Stimulated activated CD8-positive, alpha-beta memory T cell treated with anti-CD3 and anti-CD28 coated beads, Interleukin-7, amount 100 ng/mL, for 4 hours (primary cell): ENCODE results near the gene ACSM5.
"Not testable (repeated sequence)": the region's sequence is repeated elsewhere in the genome, so short reads cannot be mapped to it uniquely, and the experiment has no call there.

Experiments
- DNase-seq, 2 donors: peaks; one replicate each; pipeline ENCODE4 v3.0.0-alpha.2; 2020; ENCODE audit warnings: low read depth in 2 of 2

Gene ACSM5

DNA sequence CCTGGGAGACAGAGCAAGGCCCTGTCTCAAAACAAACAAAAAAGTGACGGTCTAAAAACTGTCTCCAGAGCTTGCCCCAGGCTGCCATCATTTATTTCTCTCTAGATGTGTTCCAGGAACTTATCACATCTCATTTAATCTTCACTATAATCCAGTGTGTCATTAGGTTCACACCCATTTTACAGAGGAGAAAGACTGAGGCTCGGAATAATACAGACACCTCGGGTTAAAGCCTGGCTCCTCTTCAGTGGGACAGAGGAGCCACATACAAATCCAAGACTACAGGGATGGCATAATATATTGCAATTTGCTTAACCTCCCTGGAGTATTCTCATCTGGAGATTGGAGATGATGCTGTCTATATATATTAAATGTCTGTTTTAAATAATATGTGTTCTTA lies 10.7 kb upstream of the ACSM5 start:
- no peak for DNase-seq

DNA sequence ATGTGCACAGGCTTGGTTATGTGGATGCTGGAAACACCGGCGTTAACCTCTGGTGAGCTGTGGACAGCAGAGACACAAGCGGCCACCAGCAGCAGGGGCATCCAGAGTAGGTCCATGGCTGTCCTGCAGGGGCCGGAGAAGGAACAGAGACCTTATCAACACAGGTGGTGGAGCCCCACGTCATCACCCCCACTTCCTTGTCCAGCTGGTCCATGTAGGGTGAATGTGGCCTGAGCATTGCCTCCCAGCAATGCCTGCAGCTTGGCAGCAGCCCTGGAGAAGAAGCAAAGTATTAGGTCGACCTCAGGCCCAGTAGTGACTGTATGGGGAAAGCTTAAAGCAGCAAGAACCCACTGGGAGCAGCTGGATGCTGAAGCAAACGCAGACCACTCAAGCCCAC lies 10.1 kb upstream of the ACSM5 start:
- DNase-seq: no peak

DNA sequence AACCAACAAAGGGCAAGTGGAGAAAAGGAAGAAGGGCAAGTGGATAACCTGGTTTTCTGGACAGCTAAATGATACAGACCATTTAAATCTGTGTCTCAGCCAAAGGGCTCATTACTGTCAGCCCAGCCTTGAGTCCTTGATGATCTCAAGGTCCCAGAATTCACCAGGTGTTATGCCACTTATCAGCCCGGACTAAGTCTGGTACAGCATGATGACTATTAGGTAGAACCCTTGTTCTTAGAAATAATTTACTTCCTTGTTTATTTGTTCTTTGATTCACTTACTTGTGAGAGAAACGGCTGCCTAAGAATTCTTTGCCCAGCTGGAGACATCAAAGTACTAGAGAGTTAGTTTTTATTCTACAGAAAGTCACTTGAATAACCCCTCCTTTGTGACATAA lies 8.3 kb upstream of the ACSM5 start:
- DNase-seq: no peak

DNA sequence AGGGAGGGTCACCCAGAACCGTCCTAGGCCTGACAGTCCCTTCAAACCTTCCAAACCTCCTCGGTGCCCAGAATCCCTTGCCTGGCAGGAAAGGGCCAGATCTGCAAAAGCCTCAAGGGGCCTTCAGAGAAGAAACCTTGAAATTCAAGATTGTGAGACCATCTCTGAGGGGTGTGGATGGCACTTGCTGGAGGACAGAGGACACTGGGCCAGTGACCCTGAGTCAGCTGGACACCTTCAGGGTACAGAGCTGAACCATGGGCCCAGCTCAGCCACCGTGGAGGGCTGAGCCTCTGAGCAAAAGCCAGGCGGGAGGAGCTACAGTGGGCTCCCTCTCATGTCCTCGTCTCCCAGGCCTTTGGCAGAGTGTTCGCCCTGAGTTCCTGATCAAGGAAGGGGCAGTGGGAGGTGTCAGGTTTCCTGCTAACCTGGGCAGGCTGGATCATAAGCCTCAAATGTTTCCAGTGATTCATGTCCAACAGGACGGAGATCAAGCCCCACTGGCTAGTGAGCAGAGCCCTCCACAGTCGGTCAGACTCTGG lies 7.8 kb upstream of the ACSM5 start:
- no peak for DNase-seq

DNA sequence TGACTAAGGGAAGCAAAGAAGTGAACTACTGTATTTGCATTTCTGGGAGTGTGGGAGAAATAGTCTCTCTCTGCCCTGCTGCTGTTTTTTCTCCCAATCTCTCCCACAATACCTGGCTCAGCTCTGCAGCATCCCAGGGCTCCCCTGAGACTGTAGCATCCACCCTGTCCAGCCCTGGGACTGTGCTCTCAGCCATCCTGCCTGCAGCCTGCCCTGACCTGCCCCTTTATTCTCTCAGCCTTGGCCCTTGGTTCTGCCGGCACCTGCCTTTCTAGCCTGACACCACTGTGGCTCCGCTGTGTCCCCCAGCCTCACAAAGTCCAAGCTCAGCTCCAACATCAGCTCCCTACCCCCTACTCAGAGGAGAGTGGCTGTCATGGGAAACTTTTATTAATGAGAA lies 6.7 kb upstream of the ACSM5 start:
- DNase-seq: no peak

DNA sequence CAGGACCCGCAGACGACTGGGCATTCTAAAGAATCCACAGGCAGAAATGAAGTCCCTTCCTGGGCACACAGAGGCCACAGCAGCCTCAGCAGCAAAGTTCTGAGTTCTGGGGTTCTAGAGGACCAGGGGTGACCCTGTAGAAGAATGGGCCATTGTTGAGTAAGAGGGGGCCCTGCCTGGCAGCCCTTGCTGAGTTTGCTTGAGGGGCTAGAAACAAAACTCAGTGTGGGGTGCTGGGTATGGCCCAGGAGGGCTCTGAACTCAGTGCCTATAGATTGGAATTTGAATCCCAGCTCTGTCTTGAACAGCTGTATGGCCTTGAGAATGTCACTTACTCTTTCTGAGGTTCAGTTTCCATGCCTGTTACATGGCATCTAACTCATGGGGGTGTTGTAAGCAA lies 4.7 kb upstream of the ACSM5 start, which contains the start of gene PDILT:
TSS of gene PDILT (minus strand) at position 101 of the 400 bp plus-strand sequence. CDS start 5,437 bp downstream, outside the sequence.
- no peak for DNase-seq

DNA sequence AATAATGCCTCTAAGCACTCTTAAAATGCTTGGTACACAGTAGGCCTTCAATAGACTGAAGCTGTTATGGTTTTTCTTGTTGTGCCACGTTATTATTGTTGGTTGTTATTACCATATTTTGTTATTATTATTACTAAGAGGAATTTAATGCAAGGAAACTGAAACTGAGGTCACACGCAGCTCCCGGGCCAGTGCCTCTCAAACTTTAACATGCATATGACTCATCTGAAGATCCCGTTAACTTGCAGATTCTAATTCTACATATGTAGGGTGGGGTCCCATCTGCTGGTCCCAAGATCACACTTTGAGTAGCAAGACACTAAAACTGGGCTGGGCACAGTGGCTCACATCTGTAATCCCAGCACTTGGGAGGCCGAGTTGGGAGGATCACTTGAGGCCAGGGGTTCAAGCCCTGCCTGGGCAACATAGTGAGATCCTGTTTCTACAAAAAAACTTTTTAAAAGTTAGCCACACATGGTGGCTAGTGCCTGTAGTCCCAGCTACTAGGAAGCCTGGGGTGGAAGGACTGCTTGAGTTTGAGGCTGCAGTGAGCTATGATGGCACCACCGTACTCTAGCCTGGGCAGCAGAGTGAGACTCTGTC lies 888 bp downstream of the ACSM5 start:
- DNase-seq: no peak

DNA sequence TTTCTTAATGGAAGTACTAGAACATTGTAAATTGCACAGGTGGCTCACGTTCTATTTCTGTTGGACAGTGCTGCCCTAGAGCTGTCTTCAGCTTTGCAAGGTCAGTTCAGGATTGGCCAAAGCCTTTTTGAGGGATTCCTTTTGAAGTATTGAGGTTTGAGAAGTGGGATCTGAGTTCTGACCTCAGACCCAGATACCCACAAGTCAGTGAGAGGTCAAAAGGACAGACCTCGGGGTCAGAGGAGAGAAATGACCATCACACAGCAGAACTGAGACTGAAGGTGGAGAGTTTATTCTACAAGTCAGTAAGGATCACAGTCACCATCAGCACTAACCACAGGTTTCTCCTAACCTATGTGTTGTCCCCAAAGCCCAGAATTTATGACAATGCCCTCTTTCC lies 1.7 kb downstream of the ACSM5 start:
- DNase-seq: no peak

DNA sequence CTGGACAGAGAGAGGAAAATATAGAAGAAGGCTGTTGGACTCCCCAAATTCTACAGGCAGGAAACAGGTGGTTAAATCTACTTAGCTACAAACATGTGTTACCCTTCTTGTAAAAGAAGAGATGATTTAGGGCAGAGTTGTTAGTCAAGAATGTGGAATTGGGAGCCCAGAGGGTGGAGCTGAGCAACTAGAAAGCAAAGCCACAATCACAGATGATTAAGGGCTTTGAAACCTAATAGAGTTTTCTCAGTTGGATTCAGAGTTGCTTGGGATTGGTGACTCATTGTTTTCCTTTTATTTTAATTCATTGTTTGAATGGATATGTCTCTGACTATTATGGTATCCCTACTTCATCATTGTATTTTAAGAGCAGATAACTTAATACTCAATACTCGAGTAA lies 6.2 kb downstream of the ACSM5 start:
- DNase-seq: no peak

DNA sequence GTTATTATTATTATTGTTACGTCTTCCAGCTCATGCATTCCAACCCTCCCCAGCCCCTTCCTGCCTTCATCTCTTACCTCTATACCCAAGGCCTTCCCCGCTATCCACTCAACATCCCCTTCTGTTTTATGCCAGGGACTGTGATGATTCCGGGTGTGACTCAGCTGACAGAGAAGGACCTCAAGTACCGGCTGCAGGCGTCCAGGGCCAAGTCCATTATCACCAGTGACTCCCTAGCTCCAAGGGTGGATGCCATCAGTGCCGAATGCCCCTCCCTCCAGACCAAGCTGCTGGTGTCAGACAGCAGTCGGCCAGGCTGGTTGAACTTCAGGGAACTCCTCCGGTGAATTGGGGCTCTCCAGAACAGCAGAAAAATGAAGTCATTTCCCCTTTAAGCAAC lies 9.8 kb downstream of the ACSM5 start:
- DNase-seq: not testable (repeated sequence)

DNA sequence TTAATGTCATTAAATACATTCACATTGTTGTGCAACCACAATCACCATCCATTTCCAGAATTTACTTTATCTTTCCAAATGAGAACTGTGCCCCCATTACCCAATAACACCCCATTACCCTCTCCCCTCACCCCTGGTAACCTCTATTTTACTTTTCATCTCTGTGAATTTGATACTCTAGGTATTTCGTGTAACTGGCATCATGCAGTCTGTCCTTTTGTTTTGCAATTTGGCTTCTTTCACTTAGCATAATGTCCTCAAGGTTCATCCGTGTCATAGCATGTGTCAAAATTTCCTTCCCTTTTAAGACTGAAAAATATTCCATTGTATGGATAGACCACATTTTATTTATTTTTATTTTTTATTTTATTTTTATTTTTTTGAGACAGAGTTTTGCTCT lies 12.4 kb downstream of the ACSM5 start:
- not testable (repeated sequence) for DNase-seq

DNA sequence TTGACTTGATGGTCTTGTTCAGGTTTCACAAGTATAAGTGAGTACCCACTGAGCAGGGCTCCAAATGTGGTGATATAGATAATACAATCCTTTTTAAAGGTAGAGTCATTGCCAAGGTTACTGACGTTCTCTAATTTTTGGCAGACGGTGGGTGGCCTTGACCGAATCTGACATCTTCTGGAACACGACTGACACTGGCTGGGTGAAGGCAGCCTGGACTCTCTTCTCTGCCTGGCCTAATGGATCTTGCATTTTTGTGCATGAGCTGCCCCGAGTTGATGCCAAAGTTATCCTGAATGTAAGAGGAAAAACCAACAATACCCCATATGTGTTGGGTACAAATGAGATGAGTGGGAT lies 14.4 kb downstream of the ACSM5 start:
- not testable (repeated sequence) for DNase-seq

DNA sequence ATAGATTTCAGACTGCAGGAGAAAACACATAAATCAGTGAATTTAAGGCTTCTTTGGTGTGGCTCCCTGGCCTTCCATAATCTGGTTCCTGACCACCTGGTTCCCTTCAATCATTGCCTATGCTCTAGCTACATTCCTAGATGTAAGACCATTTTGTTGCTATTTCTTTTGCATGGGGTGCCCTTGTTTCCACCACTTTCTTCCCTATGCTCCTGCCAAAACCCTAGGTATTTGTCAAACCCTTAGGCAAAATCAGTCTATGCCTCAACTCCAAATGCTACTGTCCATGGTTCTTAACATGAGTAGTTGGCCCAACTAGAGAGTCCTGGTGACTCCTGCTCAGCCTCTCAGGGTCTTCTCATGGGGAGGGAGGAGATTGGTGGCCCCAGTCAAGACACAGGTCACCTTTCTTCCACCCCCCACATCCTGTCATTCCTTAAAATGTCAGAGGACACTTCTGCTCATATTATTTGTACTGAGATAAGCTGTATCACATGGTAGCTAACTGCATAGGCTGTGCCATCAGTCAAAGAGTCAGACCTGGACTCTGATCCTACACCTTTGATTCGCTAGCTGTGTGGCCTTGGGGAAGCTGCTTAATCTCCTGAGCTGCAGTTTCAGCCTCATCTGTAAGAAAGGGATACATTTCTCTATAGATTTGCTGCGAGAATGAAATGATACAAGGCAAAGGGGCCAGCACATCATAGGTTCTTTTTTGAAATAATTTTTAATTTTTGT lies 15.0 kb downstream of the ACSM5 start:
- no peak for DNase-seq

DNA sequence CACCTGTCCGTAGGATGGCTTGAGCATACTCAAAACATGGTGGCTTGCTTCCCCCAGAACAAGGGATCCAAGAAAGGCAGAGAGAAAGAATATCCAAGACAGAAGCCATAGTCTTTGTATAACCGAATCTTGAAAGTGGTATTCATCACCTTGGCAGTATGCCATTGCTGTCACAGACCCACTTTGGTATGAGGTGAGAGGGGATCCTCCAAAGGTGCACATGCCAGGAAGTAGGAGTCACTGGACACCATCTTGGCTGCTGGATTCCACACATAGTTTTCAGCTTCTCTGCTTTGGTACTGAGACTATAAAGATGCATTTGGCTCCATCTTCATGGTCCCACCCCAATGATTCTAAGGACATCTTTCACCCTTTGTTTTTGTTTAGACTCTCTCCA lies 18.1 kb downstream of the ACSM5 start:
- not testable (repeated sequence) for DNase-seq

DNA sequence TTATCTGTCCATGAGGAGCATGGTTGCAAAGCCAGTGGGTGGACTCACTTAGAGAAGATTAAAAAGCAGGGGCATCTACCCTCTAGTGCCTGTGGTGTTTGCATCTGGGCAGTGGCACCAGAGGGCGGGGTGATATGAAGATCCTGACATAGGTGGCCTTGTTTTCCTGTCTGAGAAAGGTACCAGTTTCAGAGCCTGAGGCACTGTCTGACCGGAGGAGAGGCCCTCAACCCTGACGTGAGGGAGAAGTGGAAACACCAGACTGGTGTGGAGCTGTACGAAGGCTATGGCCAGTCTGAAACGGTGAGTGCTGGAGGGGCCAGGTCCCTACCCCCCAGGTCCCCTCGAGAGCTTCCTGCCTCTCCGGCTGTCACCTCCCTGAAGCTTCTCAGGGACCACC lies 20.2 kb downstream of the ACSM5 start:
- not testable (repeated sequence) for DNase-seq

DNA sequence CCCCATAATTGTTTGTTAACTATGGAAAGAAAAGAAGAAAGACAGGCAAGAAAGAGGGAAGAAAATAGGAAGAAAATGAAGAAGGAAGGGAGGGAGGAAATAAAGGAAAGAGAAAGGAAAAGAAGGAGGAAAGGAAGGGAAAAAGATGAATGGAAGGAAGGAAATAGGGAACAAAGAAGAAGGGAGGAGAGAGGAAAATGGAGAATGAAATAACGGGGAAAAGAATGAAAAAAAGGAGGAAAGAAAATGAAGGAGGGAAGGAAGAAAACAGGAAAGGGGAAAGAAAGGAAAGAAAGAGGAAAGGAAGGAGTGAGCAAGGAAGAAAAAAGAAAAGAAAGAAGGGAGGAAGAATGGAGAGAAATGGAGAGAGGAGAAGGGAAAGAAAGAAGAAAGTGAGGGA lies 21.1 kb downstream of the ACSM5 start:
- DNase-seq: not testable (repeated sequence)

DNA sequence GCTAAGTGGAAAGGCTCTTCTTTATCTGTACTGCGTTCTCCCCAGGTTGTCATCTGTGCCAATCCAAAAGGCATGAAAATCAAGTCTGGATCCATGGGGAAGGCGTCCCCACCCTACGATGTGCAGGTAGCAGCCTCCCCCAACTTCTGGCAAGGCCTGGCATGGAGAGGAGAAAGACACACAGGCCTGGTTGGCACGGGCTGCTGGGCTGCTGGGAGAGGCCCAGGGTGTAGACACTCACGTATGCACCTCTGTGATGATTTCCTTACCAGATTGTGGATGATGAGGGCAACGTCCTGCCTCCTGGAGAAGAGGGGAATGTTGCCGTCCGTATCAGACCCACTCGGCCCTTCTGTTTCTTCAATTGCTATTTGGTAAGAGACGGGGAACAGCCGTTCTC lies 21.6 kb downstream of the ACSM5 start:
- DNase-seq: no peak

DNA sequence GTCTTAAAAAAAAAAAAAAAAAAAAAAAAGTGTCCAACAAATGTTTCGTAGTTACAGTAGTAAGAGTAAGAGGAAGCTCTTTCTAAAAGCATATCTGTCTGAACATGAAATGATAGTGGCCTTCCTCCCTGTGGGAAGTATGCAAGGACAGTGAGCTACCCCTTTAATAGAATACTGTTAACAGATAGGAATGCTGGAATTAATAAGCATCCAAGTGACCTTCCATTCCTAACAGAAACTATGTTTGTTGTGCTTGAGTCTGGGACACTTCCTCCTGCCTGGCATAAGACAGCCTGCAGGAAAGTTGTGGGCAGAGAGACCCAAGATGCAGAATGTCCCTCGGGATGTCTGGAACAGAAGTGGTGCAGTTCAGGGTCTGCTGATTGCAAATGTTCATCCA lies 29.6 kb downstream of the ACSM5 start:
- DNase-seq: not testable (repeated sequence)

DNA sequence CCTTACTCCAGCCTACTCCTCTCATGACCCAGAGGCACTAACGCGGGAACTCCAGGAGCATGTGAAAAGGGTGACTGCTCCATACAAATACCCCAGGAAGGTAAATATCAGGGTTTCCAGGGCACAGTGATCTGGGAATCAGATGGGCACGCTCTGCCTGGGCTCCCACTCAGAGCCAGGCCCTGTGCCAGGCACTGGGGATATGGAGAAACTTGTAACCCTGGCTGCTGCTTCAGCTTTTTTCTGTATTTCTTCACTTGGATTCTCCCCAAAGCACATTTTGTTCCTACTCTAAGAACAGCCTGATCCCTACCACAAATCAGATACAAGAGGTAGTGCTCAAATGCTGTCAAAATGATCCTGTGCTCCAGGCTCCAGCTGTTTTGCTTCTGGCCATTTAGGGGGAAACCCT lies 30.5 kb downstream of the ACSM5 start:
- not testable (repeated sequence) for DNase-seq

DNA sequence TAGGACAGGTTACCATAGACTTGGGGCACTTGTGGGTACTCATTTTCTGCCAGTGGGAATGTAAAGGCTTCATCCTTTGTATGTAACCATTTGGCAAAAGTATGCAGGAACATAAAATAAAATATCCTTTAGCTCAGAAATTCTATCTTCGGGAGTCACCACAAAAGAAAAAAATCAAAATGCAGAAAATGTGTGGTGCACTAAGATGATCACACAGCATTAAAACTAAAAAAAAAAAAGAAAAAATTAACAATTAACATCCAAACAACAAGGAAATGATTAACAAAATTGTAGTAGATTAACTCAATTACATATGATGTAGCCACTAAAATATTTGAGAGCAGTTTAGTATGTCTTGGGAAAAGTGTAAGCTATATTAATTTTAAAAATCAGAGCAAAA lies 31.4 kb downstream of the ACSM5 start:
- DNase-seq: not testable (repeated sequence)

DNA sequence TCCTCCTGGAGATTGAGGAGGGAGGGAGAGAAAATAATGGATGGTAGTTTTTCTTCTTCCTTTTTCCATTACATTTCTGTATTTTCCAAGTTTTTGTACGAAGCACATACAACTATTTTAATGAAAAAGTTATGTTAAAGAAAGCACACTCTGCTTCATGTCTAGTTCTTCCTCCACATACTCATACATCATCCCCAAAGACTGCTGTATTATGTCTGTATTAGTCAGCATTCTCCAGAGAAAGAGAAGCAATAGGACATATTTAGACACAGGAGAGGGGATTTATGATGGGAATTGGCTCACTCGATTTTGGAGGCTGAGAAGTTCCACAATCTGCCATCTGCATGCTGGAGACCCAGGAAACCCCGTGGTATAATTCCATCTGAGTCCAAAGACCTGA lies 31.9 kb downstream of the ACSM5 start:
- DNase-seq: no peak

DNA sequence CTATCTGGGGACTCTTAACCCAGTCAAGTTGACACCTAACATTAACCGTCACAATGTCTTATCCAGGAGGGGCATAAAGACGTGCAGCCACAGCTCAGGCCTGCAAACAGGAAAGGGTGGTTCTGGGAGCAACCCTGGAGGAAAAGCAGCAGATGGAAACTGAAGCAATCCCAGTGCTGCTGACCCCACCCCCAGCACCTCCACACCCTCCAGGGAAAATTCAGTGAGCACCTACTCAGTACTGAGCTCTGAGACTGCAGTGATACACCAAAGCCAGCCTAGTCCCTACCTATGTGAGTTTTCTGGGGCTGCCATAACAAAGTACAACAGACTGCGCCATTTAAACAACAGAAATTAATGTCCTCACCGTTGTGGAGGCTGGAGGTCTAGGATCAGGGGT lies 32.5 kb downstream of the ACSM5 start:
- not testable (repeated sequence) for DNase-seq

DNA sequence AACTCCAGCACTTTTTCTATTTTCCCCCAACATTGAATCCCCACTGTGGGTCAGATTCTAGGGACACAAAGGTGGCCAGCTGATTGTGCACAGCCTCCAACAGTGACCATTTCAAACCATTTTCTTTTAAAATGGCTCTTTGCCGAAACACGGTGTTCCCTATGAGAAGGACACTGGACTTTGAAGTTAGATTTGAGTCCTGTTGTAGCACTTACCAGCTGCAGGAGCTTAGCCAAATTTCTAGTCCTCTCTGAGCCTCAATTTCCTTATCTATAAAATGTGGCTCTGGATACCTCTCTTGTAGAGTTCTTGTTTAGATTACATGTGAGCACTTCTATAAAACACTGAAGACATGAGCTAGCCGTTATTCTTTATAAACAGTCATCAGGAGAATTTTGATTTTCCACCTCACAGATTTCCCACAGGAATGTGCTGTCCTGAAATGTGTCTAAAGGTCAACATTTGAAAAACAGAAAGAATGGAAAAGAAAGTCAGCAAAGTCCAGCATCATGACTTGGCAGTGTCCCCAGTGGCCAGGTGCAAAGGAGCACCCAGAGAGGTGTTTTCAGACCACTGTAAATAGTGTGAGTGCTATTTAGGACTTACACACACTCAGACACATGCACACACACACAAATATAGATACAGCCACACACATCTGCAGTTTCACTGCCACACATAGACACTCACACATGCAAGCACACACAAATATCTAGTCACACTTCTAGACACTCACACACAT lies 37.5 kb downstream of the ACSM5 start:
- DNase-seq: not testable (repeated sequence)
